HEK293 (cell line): ENCODE results near the gene GTF2H4.
A peak's percentile ranks its signal among the peaks of the same experiment; 100 is the strongest.

Source experiments
- GLI4 ChIP-seq: fragments of 450-650 bp; formaldehyde crosslinking; IDR thresholded peaks from 2 replicates; pipeline ENCODE4 v1.5.1; 2016; ENCODE audit warnings: missing biosample characterization, missing genetic modification characterization
- KLF7 ChIP-seq: fragments of 450-650 bp; formaldehyde crosslinking; IDR thresholded peaks from 2 replicates; pipeline ENCODE4 v1.5.1; 2016; ENCODE audit warnings: missing biosample characterization, missing genetic modification characterization, borderline replicate concordance
- PRDM2 ChIP-seq: fragments of 450-650 bp; formaldehyde crosslinking; IDR thresholded peaks from 2 replicates; pipeline ENCODE4 v1.5.1; 2016; ENCODE audit warnings: missing biosample characterization, missing genetic modification characterization, borderline replicate concordance
- PRDM6 ChIP-seq: fragments of 450-650 bp; formaldehyde crosslinking; IDR thresholded peaks from 2 replicates; pipeline ENCODE4 v1.5.1; 2017; ENCODE audit warnings: missing biosample characterization, missing genetic modification characterization
- SCRT1 ChIP-seq: fragments of 450-650 bp; formaldehyde crosslinking; IDR thresholded peaks from 2 replicates; pipeline ENCODE4 v1.5.1; 2016; ENCODE audit warnings: missing biosample characterization, missing genetic modification characterization, borderline replicate concordance
- SP2 ChIP-seq: fragments of 450-650 bp; formaldehyde crosslinking; IDR thresholded peaks from 2 replicates; pipeline ENCODE4 v1.5.1; 2016; ENCODE audit warnings: missing biosample characterization, missing genetic modification characterization
- ZBTB17 ChIP-seq: fragments of 450-650 bp; formaldehyde crosslinking; IDR thresholded peaks from 2 replicates; pipeline ENCODE4 v1.5.1; 2016; ENCODE audit warnings: missing biosample characterization, missing genetic modification characterization
- ZBTB21 ChIP-seq: fragments of 450-650 bp; formaldehyde crosslinking; IDR thresholded peaks from 2 replicates; pipeline ENCODE4 v1.5.1; 2017; ENCODE audit warnings: missing biosample characterization, missing genetic modification characterization
- ZBTB26 ChIP-seq: fragments of 450-650 bp; formaldehyde crosslinking; optimal IDR thresholded peaks from 2 replicates; pipeline ENCODE3; 2016; ENCODE audit warnings: missing biosample characterization, mild to moderate bottlenecking, missing genetic modification characterization
- ZFHX2 ChIP-seq: fragments of 450-650 bp; formaldehyde crosslinking; conservative IDR thresholded peaks from 2 replicates; pipeline ENCODE4 v1.5.1; 2016; ENCODE audit warnings: missing biosample characterization, missing genetic modification characterization
- ZNF114 ChIP-seq: fragments of 450-650 bp; formaldehyde crosslinking; IDR thresholded peaks from 2 replicates; pipeline ENCODE4 v1.5.0; 2017; ENCODE audit warnings: missing biosample characterization, missing genetic modification characterization
- ZNF2 ChIP-seq: fragments of 450-650 bp; formaldehyde crosslinking; IDR thresholded peaks from 2 replicates; pipeline ENCODE4 v1.5.1; 2016; ENCODE audit warnings: missing biosample characterization, missing genetic modification characterization
- ZNF26 ChIP-seq: fragments of 450-650 bp; formaldehyde crosslinking; IDR thresholded peaks from 2 replicates; pipeline ENCODE4 v1.5.1; 2016; ENCODE audit warnings: missing biosample characterization, missing genetic modification characterization
- ZNF266 ChIP-seq: fragments of 450-650 bp; formaldehyde crosslinking; IDR thresholded peaks from 2 replicates; pipeline ENCODE4 v1.5.1; 2016; ENCODE audit warnings: missing biosample characterization, missing genetic modification characterization, low read depth
- ZNF274 ChIP-seq, 2 experiments: fragments of 200-500 bp in 1 of 2; fragments of 450-650 bp in 1 of 2; sonication (Bioruptor generic) in 1 of 2; formaldehyde crosslinking in 1 of 2; IDR thresholded peaks; 2 replicates each; pipeline versions ENCODE4 v1.5.1 to v1.6.1; 2014 to 2016; ENCODE audit warnings: borderline replicate concordance in 1 of 2, inconsistent platforms in 1 of 2, low read length in 1 of 2, missing biosample characterization in 1 of 2, missing genetic modification characterization in 1 of 2
- ZNF280C ChIP-seq: fragments of 450-650 bp; formaldehyde crosslinking; IDR thresholded peaks from 2 replicates; pipeline ENCODE4 v1.5.1; 2016; ENCODE audit warnings: missing biosample characterization, missing genetic modification characterization
- ZNF488 ChIP-seq: fragments of 450-650 bp; formaldehyde crosslinking; IDR thresholded peaks from 2 replicates; pipeline ENCODE4 v1.5.1; 2016; ENCODE audit warnings: missing biosample characterization, missing genetic modification characterization
- ZNF558 ChIP-seq: fragments of 450-650 bp; formaldehyde crosslinking; IDR thresholded peaks from 2 replicates; pipeline ENCODE4 v1.5.1; 2016; ENCODE audit warnings: missing biosample characterization, missing genetic modification characterization
- ZNF571 ChIP-seq: fragments of 450-650 bp; formaldehyde crosslinking; IDR thresholded peaks from 2 replicates; pipeline ENCODE4 v1.5.0; 2017; ENCODE audit warnings: missing biosample characterization, missing genetic modification characterization
- ZNF585B ChIP-seq: fragments of 450-650 bp; formaldehyde crosslinking; IDR thresholded peaks from 2 replicates; pipeline ENCODE4 v1.5.1; 2016; ENCODE audit warnings: missing biosample characterization, missing genetic modification characterization
- ZNF610 ChIP-seq: fragments of 450-650 bp; formaldehyde crosslinking; IDR thresholded peaks from 2 replicates; pipeline ENCODE4 v1.5.1; 2016; ENCODE audit warnings: missing biosample characterization, missing genetic modification characterization, borderline replicate concordance
- ZNF692 ChIP-seq: fragments of 450-650 bp; formaldehyde crosslinking; IDR thresholded peaks from 2 replicates; pipeline ENCODE4 v1.5.1; 2016; ENCODE audit warnings: missing biosample characterization, missing genetic modification characterization

GTF2H4 gene

GRCh38 chr6:30907758-30908591 lies at the start of gene GTF2H4 (continued):
- TF ChIP-seq PRDM2 (no peak; the same call in 1 of the 2 replicates), ZNF26 (tag by site-specific recombination) (no peak), ZNF2 (tag by site-specific recombination) (peak; percentile 92), ZNF558 (tag by site-specific recombination) (peak; percentile 30), ZNF610 (tag by site-specific recombination) (peak; percentile 88), SP2 (tag by site-specific recombination) (peak; percentile 87), ZFHX2 (tag by site-specific recombination) (peak; percentile 97), ZNF266 (tag by site-specific recombination) (0 out of 2 replicates have a peak, but pooled peaks have one; percentile 0), ZNF692 (tag by site-specific recombination) (peak; percentile 86), ZNF571 (tag by site-specific recombination) (no peak), ZBTB17 (peak; percentile 99), ZBTB21 (tag by site-specific recombination) (peak; percentile 80), ZNF585B (tag by site-specific recombination) (no peak), GLI4 (tag by site-specific recombination) (peak; percentile 95), PRDM6 (tag by site-specific recombination) (peak; percentile 45; the same call in 1 of the 2 replicates), SCRT1 (no peak), ZBTB26 (peak; percentile 96), ZNF280C (tag by site-specific recombination) (no peak), ZNF274 (IDR thresholded peaks at IDR 0.05; ENCODE audit: low read length) (no peak), ZNF274 (tag by site-specific recombination; IDR thresholded peaks at IDR 0.05; ENCODE audit: borderline replicate concordance) (no peak), ZNF114 (tag by site-specific recombination) (0 out of 2 replicates have a peak, but pooled peaks have one; percentile 31), ZNF488 (tag by site-specific recombination) (no peak; the same call in none of the 2 replicates), KLF7 (tag by site-specific recombination) (peak; percentile 96)
